DMS153 treated with DMSO at 0.1 percent for 48 hours (cell line): ENCODE results near the gene PNN.
"Not testable (repeated sequence)": the region's sequence is repeated elsewhere in the genome, so short reads cannot be mapped to it uniquely, and the experiment has no call there.

ENCODE experiments used
- DNase-seq: peaks from one replicate; lab custom pipeline; 2025; ENCODE audit not compliant: unreplicated experiment; lab: John Stamatoyannopoulos, UW

Gene PNN

DNA sequence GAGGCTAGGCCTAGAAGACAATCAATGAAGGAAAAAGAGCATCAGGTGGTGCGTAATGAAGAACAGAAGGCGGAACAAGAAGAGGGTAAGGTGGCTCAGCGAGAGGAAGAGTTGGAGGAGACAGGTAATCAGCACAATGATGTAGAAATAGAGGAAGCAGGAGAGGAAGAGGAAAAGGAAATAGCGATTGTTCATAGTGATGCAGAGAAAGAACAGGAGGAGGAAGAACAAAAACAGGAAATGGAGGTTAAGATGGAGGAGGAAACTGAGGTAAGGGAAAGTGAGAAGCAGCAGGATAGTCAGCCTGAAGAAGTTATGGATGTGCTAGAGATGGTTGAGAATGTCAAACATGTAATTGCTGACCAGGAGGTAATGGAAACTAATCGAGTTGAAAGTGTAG lies 5.5 kb downstream of the PNN start:
- no peak for DNase-seq

DNA sequence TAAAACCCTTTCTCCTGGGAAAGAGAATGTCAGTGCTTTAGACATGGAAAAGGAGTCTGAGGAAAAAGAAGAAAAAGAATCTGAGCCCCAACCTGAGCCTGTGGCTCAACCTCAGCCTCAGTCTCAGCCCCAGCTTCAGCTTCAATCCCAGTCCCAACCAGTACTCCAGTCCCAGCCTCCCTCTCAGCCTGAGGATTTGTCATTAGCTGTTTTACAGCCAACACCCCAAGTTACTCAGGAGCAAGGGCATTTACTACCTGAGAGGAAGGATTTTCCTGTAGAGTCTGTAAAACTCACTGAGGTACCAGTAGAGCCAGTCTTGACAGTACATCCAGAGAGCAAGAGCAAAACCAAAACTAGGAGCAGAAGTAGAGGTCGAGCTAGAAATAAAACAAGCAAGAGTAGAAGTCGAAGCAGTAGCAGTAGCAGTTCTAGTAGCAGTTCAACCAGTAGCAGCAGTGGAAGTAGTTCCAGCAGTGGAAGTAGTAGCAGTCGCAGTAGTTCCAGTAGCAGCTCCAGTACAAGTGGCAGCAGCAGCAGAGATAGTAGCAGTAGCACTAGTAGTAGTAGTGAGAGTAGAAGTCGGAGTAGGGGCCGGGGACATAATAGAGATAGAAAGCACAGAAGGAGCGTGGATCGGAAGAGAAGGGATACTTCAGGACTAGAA lies 6.1 kb downstream of the PNN start:
- DNase-seq: no peak

DNA sequence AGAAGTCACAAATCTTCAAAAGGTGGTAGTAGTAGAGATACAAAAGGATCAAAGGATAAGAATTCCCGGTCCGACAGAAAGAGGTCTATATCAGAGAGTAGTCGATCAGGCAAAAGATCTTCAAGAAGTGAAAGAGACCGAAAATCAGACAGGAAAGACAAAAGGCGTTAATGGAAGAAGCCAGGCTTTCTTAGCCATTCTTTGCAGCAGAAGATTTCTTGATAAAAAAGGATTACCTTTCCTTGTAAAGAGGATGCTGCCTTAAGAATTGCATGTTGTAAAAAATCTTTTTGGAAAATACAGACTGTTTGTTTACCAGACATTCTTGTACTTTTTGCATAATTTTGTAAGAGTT lies 6.6 kb downstream of the PNN start:
- no peak for DNase-seq

DNA sequence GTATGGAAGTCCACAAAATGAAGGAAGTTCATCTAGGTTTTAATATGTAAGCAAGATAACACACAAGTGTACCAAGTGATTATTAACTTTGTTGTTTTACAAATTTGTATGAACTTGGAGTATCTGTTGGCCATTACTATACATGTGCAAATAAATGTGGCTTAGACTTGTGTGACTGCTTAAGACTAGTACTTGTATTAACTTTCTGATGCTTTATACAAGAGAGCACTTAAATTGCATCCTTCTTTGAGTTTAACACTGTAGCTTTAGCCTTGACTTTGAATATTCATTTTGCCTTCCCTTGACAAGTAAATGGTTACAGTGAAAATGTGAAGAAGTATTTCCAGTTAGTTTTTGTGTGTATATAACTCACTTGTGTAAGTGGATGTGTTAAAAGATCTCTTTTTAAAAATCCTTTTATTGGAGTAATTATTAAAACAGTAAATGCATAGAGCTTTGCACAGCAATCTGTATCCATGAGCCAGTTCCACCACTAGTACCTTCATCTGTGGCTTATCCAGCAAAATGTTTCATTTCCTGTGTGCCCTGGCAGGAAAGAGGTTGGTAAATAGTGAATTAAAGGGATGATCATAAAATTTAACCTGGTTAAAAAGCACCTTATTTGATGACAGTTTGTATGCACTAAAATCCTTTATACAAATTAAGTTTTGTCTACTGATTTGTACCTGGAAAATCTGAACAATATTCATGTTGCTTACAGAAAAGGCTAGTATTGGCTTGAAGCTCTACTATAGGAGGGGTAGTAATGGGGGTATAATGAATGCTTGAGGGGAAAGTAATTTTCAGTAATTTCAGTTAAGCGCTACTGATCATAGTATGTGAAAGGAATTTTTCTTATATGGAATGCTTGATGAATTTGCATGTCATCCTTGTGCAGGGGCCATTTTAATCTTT lies 8.0 kb downstream of the PNN start:
- DNase-seq: no peak

DNA sequence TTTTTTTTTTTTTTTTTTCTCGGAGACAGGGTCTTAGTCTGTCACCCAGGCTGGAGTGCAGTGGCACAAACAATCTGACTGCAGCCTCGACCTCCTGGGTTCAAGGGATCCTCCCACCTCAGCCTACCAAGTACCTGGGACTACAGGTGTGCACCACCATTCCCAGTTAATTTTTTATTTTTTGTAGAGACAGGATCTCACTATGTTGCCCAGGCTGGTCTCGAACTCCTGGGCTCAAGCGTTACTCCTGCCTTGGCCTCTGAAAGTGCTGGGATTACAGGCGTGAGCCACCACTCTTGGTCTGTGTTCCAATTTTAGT lies 8.6 kb downstream of the PNN start:
- not testable (repeated sequence) for DNase-seq

DNA sequence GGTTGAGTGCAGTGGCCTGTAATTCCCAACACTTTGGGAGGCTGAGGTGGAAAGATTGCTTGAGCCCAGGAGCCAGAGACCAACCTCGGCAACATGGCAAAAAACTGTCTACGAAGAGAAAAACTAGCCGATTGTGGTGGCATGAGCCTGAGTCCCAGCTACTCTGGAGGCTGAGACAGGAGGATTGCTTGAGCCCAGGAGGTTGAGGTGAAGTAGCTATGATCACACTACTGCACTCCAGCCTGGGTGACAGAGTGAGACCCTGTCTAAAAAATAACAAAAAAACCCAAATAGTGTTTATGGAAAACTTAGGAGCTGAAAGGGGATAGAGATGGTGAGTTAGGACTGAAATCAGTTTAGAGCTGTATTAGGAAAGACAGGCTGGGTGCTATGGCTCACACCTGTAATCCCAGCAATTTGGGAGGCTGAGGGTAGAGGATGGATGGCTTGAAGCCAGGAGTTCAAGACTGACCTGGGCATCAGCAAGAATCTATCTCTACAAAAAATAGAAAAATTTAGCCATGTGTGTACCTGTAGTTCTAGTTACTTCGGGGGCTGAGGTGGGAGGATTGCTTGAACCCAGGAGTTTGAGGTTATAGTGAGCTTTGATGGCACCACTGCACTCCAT lies 9.7 kb downstream of the PNN start:
- DNase-seq: no peak

DNA sequence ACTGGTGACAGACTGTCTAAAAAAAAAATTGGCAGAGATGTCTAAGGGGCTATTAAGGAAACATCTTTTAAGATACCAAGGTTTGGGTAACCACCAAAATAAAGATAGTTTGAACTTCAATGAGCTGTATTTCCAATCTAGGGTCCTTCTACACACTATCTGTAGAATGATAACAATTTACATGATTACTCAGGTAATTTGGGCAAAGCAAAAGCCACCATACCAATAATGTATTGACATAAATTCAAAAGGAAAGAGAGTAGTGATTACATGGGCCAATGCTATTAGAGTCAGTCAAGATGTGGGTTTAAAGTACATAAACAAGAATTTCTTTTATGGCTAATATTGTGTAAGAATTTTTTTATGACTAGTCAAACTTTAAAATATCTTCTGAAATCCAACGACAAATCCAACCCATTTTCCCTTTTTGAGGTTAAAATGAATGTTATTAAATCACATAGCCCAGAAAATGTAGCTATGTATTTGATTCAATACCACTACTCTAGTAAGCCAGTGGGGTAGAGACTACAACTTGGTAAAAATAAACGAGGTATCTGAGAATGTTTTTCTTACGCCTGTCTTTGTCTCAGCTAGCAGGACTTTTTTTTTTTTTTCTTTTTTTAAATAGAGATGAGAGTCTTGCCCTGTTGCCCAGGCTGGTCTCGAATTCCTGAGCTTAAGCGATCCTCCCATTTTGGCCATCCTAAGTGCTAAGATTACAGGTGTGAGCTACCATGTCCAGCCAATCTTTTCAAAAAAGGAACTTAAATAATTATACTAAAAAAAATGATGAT lies 10.4 kb downstream of the PNN start:
- DNase-seq: no peak

DNA sequence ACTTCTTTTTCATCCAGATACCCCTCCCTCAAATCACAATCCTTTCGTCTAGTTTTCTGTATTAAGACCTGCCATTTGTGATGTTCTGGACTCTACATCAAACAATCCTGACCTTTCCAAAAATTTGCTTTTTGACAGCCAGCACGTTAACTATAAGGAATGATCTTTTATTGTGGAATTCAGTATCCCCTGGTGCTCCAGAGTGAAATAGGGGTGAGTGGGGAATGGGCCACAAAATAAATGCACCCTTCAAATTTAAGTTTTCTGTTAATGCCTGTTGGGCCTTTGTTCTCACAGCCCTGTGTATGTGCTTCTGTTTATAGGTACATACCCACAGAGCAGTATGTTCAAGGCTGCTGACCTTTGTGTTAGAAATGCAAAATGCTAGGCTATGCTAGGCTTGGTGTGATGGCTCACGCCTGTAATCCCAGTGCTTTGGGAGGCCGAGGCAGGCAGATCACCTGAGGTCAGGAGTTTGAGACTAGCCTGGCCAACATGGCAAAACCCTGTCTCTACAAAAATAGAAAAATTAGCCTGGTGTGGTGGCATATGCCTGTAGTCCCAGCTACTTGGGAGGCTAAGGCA lies 12.0 kb downstream of the PNN start:
- DNase-seq: no peak

DNA sequence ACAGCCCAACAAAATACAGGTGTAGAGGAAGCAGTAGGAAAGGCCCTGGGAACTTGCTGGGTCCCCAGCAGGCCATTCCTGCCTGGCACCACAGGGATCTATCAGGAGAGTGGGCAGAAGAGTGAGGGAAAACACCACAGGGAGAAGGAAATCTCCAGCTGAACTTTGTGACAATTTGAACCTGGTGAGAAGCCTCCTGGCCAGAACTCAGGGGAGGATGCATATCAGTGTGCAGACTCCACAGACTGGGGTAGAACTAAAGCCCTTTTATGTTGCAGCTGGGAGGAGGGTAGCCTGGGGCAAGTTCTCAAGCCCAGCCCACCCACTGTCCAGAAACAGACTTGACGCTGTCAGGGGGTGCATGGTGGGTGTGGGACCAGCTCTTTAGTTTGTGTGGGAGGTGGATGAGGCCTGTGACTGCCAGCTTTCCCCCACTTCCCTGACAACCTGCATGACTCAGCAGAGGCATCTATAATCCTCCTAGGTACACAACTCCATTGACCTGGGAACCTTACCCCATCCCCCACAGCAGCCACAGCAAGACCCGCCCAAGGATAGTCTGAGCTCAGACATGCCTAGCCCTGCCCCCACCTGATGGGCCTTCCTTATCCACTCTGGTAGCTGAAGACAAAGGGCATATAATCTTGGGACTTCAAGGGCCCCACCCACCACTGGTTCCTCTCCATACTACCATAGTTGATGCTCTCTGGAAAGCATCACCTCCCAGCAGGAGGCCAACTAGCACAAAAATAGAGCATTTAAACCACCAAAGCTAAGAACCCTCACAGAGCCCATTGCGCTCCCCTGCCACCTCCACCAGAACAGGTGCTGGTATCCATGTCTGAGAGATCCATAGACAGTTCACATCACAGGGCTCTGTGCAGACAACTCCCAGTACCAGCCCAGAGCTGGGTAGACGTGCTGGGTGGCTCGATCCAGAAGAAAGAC lies 28.9 kb downstream of the PNN start:
- no peak for DNase-seq

DNA sequence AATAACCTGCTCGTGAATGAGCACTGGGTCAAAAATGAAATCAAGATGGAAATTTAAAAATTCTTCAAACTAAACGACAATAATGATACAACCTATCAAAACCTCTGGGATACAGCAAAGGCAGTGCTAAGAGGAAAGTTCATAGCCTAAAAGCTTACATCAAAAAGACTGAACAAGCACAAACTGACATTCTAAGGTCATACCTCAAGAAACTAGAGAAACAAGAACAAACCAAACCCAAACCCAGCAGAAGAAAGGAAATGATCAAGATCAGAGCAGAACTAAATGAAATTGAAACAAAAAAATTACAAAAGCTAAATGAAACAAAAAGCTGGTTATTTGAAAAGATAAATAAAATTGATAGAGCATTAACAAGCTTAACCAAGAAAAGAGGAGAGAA lies 32.4 kb downstream of the PNN start:
- DNase-seq: not testable (repeated sequence)

DNA sequence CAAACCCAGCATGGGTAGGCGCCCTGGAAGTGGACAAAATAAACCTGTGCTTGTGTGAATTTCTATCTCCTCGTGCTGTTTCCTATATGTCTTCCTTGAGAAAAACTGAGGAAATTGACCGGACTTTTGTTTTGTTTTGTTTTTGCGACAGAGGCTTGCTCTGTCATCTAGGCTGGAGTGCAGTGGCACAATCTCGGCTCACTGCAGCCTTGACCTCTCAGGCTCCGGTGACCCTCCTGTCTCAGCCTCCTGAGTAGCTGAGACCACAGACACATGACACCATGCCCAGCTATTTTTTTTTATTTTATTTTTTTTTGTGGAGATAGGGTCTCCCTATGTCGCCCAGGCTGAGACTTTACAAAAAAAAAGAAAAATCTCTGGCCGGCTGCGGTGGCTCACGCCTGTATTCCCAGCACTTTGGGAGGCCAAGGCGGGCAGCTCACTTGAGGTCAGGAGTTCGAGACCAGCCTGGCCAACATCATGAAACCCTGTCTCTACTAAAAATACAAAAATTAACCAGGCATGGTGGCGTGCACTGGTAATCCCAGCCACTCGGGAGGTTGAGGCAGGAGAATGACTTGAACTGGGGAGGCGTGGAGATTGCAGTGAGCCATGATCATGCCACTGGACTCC lies 36.2 kb downstream of the PNN start:
- no peak for DNase-seq

DNA sequence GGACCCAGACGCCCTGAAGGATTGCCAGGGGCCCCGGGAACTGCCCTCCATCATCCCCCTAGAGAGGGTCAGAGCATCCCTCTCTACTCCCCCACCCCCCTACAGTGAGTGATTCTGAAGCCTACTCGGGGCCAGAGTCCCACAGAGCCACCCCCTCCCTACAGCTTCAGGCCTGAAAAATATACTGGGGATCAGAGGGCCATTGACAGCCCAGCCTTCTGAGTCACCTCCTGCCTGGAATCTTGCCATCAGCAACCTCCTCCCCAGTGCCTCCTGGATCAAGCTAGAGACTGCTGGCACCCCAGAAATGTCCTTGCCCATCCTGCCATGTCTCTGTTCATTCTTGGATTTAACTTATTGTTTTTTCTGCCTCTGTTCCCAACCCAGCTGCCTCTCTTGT lies 37.0 kb downstream of the PNN start:
- no peak for DNase-seq

DNA sequence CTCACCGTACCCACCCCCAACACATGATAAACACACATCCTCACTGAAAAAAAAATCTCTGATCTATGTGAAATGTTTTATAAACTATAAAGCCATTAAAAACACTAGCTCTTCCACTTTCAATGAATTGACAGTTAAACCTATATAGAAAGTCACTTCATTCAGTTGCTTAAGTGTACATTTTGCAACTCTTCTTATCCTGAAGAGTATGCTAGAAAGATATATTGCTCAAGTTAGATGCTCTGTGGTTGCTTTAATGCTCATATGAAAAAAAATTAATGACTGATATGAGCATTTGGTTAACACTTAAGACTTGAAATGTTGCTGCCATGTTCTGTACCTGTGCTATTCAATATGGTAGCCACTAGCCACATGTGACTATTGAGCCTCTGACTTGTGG lies 37.6 kb downstream of the PNN start:
- no peak for DNase-seq

DNA sequence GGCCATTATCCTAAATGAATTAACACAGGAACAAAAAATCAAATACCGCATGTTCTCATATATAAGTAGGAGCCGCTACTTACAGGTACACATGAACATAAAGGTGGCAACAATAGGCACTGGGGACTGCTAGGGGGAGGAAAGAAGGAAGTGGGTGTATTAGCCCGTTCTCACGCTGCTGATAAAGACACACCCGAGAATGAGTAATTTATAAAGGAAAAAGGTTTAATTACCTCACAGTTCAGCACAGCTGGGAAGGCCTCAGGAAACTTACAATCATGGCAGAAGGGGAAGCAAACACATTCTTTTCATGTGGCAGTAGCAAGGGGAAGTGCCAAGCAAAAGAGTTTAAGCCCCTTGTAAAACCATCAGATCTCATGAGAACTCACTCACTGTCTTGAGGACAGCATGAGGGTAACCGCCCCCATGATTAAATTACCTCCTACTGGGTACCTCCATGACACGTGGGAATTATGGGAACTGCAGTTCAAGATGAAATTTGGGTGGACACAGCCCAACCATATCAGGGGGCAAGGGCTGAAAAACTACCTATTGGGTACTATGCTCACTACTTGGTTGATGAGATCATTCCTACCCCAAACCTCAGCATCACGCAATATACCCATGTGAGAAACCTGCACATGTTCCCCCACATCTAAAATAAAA lies 42.3 kb downstream of the PNN start:
- no peak for DNase-seq

DNA sequence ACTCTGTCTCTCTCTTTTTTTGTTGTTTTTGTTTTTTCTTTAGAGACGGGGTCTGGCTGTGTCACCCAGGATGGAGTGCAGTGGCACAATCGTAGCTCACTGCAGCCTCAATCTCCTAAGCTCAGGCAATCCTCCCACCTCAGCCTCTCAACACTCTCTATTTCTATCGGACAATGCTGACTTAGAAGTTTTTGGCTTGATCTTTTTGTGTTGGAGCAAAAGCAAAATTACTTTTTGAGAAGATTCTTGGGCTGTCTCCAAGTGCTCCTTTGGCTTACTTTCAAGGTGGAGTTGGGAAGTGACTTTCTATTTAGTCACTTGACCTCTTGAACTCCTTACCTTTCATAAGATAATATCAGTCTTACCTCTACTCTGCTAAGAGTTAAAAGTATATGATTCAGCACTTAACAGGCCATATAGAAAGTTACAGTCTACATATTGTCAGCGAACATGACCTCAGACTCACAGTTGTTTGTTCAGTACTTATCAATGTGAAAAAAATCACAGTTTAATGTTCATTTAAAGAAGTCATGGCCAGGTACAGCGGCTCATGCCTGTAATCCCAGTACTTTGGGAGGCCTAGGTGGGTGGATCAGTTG lies 43.2 kb downstream of the PNN start:
- no peak for DNase-seq

DNA sequence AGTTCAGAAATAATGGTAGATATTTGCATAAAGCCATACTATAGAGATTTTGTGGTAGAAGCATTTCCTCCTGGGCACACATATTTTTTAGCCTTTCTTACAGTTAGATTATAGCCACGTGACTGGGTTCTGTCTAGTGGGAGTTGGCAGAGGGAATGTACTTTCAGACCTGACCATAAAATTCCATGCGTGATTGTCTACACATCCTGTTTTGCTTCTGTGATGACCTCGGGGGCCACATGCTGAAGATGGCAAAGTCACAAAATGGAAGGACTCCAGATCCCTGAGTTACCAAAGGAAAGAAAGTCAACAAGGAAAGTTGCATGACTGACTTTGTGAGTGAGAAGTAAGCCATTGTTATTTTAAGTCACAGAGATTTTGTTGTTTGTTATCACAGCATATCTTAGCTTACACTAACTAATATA lies 44.0 kb downstream of the PNN start:
- DNase-seq: no peak

DNA sequence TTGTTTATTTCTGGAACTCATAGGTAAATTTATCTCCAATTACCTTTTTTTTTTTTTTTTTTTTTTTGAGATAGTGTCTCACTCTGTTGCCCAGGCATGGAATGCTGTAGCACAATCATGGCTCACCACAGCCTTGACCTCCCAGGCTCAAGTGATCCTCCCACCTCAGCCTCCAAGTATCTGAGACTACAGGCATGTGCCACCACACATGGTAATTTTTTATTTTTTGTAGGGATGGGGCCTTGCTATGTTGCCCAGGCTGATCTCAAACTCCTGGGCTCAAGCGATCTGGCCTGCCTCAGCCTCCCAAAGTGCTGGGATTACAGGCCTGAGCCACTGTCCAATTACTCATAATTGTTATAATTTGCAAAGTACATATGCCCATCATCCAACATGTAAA lies 45.4 kb downstream of the PNN start:
- DNase-seq: not testable (repeated sequence)

DNA sequence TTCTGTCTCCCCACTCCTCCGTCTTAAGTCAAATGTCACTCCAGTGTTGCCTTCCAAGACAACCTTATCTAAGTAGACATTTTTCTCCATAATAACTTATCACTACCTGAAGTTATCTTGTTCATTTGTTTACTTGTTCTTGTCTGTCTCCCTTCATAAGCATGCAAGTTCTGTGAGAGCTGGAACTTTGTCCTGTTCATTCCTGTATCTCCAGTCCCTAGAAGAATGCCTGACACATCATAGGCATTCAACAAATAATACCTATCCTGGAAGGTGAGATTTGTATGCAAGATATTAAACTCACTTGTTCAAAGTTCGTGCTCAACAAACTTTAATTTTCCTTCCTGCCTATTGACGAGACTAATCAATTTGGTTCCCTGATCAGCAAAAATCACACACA lies 53.0 kb downstream of the PNN start:
- no peak for DNase-seq
